MM.1S (cell line): ENCODE data around the gene SLC6A19.

ENCODE experiments used
- DNase-seq: peaks from one replicate; pipeline ENCODE4 v3.0.0-alpha.2; 2015
- H2AFZ ChIP-seq: fragments of 300-600 bp; sonication (generic); 2 replicates; pipeline ENCODE4 v1.6.0; 2016; ENCODE audit warnings: antibody characterized with exemption, low read length
- H3F3A ChIP-seq: fragments of 300-600 bp; sonication (generic); 2 replicates; pipeline ENCODE4 v1.6.1; 2016; ENCODE audit warnings: mild to moderate bottlenecking, antibody characterized with exemption, low read length, moderate library complexity, mixed read lengths; ENCODE audit not compliant: insufficient read depth
- H3K27ac ChIP-seq: fragments of 300-600 bp; sonication (generic); 2 replicates; pipeline ENCODE4 v1.5.1; 2016; ENCODE audit warnings: mild to moderate bottlenecking, low read length
- H3K27me3 ChIP-seq: fragments of 300-600 bp; sonication (generic); replicated peaks from 2 replicates; pipeline ENCODE4 v1.6.0; 2016; ENCODE audit warnings: low read length; ENCODE audit not compliant: insufficient read depth
- H3K36me3 ChIP-seq: fragments of 300-600 bp; sonication (generic); replicated peaks from 2 replicates; pipeline ENCODE4 v1.6.1; 2016; ENCODE audit warnings: mild to moderate bottlenecking, low read length, mixed read lengths; ENCODE audit not compliant: insufficient read depth
- H3K4me1 ChIP-seq: fragments of 300-600 bp; sonication (generic); 2 replicates; pipeline ENCODE4 v1.6.1; 2016; ENCODE audit warnings: low read length, mixed read lengths
- H3K4me2 ChIP-seq: fragments of 300-600 bp; sonication (generic); 2 replicates; pipeline ENCODE4 v1.6.0; 2016; ENCODE audit warnings: low read depth, low read length
- H3K4me3 ChIP-seq: fragments of 300-600 bp; sonication (generic); 2 replicates; pipeline ENCODE4 v1.5.1; 2016; ENCODE audit warnings: low read length, mixed read lengths
- H3K79me2 ChIP-seq: fragments of 300-600 bp; sonication (generic); 2 replicates; pipeline ENCODE4 v1.6.1; 2016; ENCODE audit warnings: mixed run types, low read length, mixed read lengths
- H3K9ac ChIP-seq: fragments of 300-600 bp; sonication (generic); 2 replicates; pipeline ENCODE4 v1.6.1; 2016; ENCODE audit warnings: low read length, mixed read lengths
- H3K9me2 ChIP-seq: fragments of 300-600 bp; sonication (generic); replicated peaks from 2 replicates; pipeline ENCODE4 v1.6.1; 2016; ENCODE audit warnings: mild to moderate bottlenecking, low read length, mixed read lengths; ENCODE audit not compliant: insufficient read depth
- H3K9me3 ChIP-seq: fragments of 300-600 bp; sonication (generic); replicated peaks from 2 replicates; pipeline ENCODE4 v1.6.1; 2016; ENCODE audit warnings: mild to moderate bottlenecking, low read length, mixed read lengths; ENCODE audit not compliant: insufficient read depth
- H4K20me1 ChIP-seq: fragments of 300-600 bp; sonication (generic); 2 replicates; pipeline ENCODE4 v1.6.1; 2016; ENCODE audit warnings: mild to moderate bottlenecking, low read length, moderate library complexity, mixed read lengths; ENCODE audit not compliant: insufficient read depth
- CTCF ChIP-seq: fragments of 300-600 bp; sonication (generic); IDR thresholded peaks from 2 replicates; pipeline ENCODE4 v1.5.1; 2016; ENCODE audit warnings: antibody characterized with exemption, low read length, mixed read lengths
- EZH2 ChIP-seq: fragments of 300-600 bp; sonication (generic); optimal IDR thresholded peaks from 2 replicates; pipeline ENCODE3; 2017; ENCODE audit warnings: low read depth, mild to moderate bottlenecking, antibody characterized with exemption, low read length, mixed read lengths
- EZH2phosphoT487 ChIP-seq: fragments of 300-600 bp; sonication (generic); IDR thresholded peaks from 2 replicates; pipeline ENCODE4 v1.6.1; 2018; ENCODE audit warnings: antibody characterized with exemption, low read length

Gene SLC6A19

GRCh38 chr5:1268666-1269065, 67.3 kb downstream of the SLC6A19 start:
- Histone ChIP-seq H3K9me2 (no peaks in the 10 kb centered on the region), H3K4me1 (peaks cover 8% of the 10 kb centered on the region), H3K4me2 (no peak overlapping the region), H3K36me3 (no peaks in the 10 kb centered on the region), H2AFZ (no peak overlapping the region), H4K20me1 (no peaks in the 10 kb centered on the region), H3K9me3 (no peaks in the 10 kb centered on the region), H3K79me2 (no peaks in the 10 kb centered on the region), H3K9ac (no peak overlapping the region), H3K27me3 (no peaks in the 10 kb centered on the region), H3F3A (0 out of 2 replicates have a peak, but pooled peaks cover 4% of the 10 kb centered on the region), H3K27ac (no peak overlapping the region), H3K4me3 (no peak overlapping the region)
- peak; percentile 40 for DNase-seq
- TF ChIP-seq EZH2 (no peak), EZH2phosphoT487 (no peak), CTCF (no peak)

- no peak overlapping the region for H3K27ac ChIP-seq
- no peak overlapping the region for H3K4me2 ChIP-seq
- no peaks in the 10 kb centered on the region for H3K9me2 ChIP-seq
- TF ChIP-seq EZH2phosphoT487 (no peak), CTCF (no peak), EZH2 (no peak)
- H3K4me1 ChIP-seq = peaks cover 8% of the 10 kb centered on the region
- no peak overlapping the region for H3K4me3 ChIP-seq
- no peaks in the 10 kb centered on the region for H3K27me3 ChIP-seq
- no peak overlapping the region for H3K9ac ChIP-seq
- DNase-seq = no peak
- H2AFZ ChIP-seq = no peak overlapping the region
- no peaks in the 10 kb centered on the region for H3K79me2 ChIP-seq
- H4K20me1 ChIP-seq = no peaks in the 10 kb centered on the region
- 0 out of 2 replicates have a peak, but pooled peaks cover 4% of the 10 kb centered on the region for H3F3A ChIP-seq
- no peaks in the 10 kb centered on the region for H3K9me3 ChIP-seq
- H3K36me3 ChIP-seq = no peaks in the 10 kb centered on the region
These were observed 69.0 kb downstream of the SLC6A19 start for GRCh38 chr5:1270426-1270825.

GRCh38 chr5:1270933-1271914, 69.8 kb downstream of the SLC6A19 start:
- DNase-seq = no peak
- Histone ChIP-seq H3K79me2 (no peaks in the 10 kb centered on the region), H3K4me1 (peaks cover 8% of the 10 kb centered on the region), H3K4me3 (no peak overlapping the region), H3F3A (0 out of 2 replicates have a peak, but pooled peaks cover 4% of the 10 kb centered on the region), H2AFZ (no peak overlapping the region), H3K9ac (no peak overlapping the region), H3K9me3 (no peaks in the 10 kb centered on the region), H3K9me2 (no peaks in the 10 kb centered on the region), H3K4me2 (no peak overlapping the region), H4K20me1 (no peaks in the 10 kb centered on the region), H3K27ac (no peak overlapping the region), H3K27me3 (no peaks in the 10 kb centered on the region), H3K36me3 (no peaks in the 10 kb centered on the region)
- TF ChIP-seq EZH2phosphoT487 (no peak), EZH2 (no peak), CTCF (no peak)
